IMR-90 (cell line): ENCODE measurements around the gene GRAMD1A.
"Not testable (repeated sequence)": the region's sequence is repeated elsewhere in the genome, so short reads cannot be mapped to it uniquely, and the experiment has no call there.

Experiments used
- FOS ChIP-seq: fragments of 150-350 bp; IDR thresholded peaks from 2 replicates; pipeline ENCODE4 v1.6.1; 2016; ENCODE audit warnings: low read depth, low read length
- RFX5 ChIP-seq: IDR thresholded peaks from 2 replicates; pipeline ENCODE4 v1.8.0; 2012; ENCODE audit warnings: low read depth, mild to moderate bottlenecking, low read length, moderate library complexity
- TF ChIP-seq, protein P1 (sequence below): fragments of 150-350 bp; IDR thresholded peaks from 2 replicates; pipeline ENCODE4 v1.6.1; 2017; ENCODE audit warnings: mild to moderate bottlenecking, antibody characterized with exemption, low read length, low read depth
- TF ChIP-seq, protein P2 (sequence below): conservative IDR thresholded peaks from 2 replicates; pipeline ENCODE4 v1.5.1; 2012; ENCODE audit warnings: mild to moderate bottlenecking, low read depth, low read length, improper control_type of control experiment

GRCh38 chr19:35050662-35051061 lies 50.5 kb downstream of the GRAMD1A start:
- TF ChIP-seq, protein P1, sequence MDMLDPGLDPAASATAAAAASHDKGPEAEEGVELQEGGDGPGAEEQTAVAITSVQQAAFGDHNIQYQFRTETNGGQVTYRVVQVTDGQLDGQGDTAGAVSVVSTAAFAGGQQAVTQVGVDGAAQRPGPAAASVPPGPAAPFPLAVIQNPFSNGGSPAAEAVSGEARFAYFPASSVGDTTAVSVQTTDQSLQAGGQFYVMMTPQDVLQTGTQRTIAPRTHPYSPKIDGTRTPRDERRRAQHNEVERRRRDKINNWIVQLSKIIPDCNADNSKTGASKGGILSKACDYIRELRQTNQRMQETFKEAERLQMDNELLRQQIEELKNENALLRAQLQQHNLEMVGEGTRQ = not testable (repeated sequence)
- not testable (repeated sequence) for TF ChIP-seq FOS, RFX5
- TF ChIP-seq, protein P2, sequence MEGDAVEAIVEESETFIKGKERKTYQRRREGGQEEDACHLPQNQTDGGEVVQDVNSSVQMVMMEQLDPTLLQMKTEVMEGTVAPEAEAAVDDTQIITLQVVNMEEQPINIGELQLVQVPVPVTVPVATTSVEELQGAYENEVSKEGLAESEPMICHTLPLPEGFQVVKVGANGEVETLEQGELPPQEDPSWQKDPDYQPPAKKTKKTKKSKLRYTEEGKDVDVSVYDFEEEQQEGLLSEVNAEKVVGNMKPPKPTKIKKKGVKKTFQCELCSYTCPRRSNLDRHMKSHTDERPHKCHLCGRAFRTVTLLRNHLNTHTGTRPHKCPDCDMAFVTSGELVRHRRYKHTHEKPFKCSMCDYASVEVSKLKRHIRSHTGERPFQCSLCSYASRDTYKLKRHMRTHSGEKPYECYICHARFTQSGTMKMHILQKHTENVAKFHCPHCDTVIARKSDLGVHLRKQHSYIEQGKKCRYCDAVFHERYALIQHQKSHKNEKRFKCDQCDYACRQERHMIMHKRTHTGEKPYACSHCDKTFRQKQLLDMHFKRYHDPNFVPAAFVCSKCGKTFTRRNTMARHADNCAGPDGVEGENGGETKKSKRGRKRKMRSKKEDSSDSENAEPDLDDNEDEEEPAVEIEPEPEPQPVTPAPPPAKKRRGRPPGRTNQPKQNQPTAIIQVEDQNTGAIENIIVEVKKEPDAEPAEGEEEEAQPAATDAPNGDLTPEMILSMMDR = not testable (repeated sequence)
